HG03439 (cell line): ENCODE results near the gene TMEM201.
"Not testable (repeated sequence)": the region's sequence is repeated elsewhere in the genome, so short reads cannot be mapped to it uniquely, and the experiment has no call there.

Experiments used
- ATAC-seq: cut with Tn5 transposase; IDR thresholded peaks from one replicate; pipeline ENCODE4 v1.9.1; 2021; ENCODE audit warnings: mild to moderate bottlenecking, moderate library complexity; ENCODE audit not compliant: unreplicated experiment

The TMEM201 gene

DNA sequence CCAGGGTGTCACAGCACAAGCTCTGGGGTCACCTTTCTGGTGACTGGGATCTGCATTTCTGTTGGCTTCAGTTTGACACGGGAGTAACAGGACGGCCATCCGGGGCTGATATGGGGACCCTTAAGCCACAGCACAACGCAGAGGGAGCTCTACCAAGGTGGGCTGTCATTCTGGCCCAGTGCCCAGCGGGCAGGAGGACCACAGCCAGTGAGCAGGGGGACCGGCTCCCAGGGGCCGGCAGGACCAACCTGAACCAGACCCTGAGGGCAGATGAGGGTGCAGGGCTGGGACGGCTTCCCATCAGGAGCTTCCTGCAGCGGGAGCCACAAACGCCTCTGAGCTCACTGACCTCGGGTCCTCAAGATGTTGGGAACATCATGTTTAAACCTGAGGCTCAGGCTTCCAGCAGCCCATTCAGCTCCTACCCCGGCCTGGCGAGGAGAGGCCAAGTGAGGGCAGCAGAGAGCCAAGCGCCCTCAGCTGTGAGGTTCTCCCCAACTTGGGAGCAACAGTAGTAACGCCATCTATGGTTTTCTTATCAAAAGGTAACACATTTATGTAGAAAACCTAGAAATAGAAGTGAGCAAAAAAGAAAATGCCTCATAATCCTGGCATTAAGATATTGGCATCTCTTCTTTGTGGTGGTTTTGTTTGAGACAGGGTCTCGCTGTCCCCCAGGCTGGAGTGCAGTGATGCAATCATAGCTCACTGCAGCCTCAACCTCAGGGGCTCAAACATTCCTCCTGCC lies 26.8 kb downstream of the TMEM201 start:
- ATAC-seq = no peak

DNA sequence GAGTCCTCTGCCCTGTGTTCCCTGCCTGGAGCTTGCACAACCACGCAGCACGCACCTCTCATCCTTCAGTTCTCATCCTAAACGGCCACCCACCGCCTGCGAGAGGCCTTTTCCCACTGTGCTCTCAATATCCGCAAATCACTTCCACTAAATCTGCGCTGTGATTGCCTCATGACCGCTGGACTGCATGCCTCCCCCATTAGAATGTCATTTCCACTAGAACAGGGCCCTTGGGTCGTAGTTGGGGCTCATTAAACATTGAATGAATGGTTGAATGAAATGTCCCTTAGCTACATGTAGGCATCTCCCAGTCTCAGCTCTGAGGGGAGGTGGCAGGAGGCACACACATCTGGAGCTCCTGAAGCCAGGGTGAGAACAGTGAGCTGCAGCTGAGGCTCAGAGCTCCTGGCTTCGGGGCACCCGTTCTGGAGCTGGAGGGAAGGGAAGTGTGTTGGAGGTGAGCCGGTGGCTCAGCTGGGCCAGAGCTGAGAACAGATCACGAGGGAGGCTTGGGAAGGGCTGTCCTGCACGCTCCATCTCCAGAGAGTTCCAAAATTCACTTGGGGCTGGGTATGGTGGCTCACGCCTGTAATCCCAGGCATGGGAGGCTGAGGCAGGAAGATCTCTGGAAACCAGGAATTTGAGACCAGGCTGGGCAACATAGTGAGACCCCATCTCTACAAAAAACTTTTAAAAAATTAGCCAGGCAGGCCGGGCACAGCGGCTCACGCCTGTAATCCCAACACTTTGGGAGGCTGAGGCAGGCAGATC lies 30.4 kb downstream of the TMEM201 start:
- ATAC-seq = no peak

DNA sequence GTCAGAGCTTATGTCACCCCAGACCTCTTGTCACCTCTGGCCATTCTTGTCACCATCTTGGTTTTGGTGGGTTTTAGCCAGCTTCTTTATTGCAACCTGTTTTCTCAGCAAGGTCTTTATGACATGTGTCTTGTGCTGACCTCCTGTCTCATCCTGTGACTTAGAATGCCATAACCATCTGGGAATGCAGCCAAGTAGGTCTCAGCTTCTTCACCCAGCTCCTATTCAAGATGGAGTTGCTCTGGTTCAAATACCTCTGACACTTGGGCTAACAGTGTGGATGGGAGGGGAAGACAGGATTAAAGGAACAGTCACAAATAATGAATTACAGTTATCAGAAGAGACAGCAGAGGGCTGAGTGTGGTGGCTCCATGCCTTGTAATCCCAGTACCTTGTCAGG lies 32.3 kb downstream of the TMEM201 start:
- ATAC-seq = no peak

DNA sequence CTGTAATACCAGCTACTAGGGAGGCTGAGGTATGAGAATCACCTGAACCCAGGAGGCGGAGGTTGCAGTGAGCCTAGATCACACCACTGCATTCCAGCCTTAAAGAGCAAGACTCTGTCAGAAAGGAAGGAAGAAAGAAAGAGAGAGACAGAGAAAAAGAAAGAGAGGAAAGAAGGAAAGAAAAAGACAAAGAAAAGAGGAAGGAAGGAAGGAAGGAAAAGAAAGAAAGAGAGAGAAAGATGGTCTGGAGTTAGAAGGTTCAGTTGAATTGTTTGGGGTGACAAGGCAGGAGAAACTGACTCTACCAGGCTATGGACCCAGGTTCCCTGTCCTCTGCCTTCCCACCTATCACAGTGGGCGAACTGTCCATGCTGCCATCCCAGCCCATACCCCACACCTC lies 35.4 kb downstream of the TMEM201 start:
- ATAC-seq = no peak

DNA sequence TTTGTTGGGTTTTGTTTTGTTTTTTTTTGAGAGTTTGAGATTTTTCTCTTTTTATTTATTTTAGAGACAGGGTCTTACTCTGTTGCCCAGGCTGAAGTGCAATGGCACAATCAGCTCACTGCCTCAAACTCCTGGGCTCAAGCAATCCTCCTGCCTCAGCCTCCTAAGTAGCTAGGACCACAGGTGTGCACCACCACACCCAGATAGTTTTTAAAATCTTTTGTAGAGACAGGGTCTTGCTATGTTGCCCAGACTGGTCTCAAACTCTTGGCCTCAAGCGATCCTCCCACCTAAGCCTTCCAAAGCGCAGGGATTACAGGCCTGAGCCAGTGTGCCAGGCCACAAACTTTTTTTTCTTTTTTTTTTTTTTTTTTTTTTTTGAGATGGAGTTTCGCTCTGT lies 36.3 kb downstream of the TMEM201 start:
- ATAC-seq = not testable (repeated sequence)

DNA sequence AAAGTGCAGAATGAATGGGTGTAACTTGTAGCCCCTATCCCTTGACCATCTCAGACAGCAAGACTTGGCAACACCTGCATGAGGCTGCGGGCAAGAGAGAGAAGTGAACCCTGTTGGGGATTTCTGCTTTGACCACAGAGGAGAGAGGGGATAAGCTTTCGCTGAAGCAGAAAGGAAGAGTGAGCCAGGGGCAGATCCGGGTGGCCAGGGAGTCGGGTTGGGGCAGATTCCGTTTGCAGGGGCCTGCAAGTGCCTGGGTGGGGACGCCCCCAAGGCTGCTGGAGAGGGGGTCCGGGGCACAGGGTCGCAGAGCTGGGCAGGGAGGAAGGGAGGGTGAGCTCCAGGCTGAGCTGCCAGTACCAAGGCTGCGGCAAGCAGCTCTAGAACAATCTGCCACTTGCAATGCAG lies 37.5 kb downstream of the TMEM201 start:
- peak; percentile 47 for ATAC-seq

DNA sequence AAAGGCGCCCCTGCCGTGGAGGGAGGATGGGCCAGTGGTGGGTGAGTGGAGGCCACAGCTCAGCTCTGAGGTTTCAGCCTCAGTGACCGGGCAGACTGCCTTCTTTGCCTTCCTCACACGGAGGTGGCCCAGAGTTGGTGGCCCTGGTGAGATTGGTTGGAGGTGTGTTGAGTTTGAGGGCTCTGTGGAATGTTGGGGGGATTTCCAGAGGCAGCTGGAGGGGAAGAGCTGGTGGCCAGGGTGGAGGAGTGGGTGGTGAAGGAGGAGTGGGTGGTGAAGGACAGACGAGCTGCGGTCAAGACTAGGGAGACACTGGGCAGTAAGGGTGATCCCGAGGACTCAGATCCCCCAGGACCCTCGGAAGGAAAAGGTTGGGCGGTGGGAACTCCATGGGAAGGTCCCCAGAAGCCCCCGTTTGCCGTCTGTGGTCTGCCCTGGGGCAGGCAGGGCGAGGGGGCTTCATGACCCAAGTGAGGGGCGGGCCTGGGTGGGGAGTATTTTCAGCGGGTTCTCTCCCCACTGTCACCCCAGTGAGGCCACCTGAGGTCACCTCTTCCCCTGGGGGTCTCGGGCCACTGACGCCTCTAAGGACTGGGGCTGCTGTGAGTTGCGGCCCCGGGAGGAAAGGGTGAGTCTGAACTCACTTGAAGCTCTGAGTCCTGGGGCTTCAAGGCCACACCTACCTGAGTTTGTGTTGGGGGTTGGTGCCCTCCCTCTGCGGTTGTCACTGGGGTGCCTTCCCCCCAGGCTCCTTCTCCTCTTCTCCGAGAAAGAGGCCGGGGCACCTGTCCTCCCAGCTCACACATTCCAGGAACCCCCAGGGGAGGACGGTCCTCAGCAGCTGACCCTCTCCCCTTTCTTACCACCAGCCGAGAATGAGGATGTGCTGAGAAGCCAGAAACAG lies 40.1 kb downstream of the TMEM201 start:
- no peak for ATAC-seq

DNA sequence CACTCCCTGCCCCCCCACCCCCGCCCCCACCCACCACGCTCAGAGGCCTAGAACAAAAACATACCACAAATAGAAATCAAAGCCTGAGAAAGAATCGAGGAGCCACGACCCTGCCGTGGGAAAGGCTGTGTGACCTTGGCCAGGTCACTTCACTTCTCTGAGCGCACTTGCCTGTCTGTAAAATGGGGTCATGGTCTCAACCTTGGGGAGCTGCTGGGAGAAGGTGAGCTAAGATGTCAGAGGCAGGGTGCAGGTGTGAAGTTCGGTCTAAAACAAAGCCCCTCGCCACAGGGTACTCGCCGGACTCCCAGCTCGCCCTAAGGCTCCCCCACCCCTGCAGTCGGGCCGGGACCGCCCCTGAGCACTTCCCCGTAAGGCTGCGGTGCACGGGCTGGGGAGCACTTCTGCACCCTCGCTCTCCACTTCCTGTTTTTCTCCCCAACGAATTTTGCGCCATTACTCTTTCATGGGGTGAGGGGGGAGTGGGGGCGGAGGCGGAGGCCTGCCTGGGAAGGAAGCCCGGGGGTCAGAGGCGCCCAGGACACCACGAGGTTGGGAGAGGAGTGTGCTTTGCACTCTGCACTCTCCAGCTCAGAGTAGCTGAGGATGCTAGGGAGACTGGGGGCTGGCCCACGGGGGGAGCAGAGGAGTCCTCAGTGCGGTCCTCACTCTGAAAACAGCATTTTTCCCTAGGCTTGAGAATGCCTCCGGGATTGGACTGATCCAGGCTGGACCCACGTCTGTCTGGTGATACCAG lies 40.9 kb downstream of the TMEM201 start:
- ATAC-seq = no peak

DNA sequence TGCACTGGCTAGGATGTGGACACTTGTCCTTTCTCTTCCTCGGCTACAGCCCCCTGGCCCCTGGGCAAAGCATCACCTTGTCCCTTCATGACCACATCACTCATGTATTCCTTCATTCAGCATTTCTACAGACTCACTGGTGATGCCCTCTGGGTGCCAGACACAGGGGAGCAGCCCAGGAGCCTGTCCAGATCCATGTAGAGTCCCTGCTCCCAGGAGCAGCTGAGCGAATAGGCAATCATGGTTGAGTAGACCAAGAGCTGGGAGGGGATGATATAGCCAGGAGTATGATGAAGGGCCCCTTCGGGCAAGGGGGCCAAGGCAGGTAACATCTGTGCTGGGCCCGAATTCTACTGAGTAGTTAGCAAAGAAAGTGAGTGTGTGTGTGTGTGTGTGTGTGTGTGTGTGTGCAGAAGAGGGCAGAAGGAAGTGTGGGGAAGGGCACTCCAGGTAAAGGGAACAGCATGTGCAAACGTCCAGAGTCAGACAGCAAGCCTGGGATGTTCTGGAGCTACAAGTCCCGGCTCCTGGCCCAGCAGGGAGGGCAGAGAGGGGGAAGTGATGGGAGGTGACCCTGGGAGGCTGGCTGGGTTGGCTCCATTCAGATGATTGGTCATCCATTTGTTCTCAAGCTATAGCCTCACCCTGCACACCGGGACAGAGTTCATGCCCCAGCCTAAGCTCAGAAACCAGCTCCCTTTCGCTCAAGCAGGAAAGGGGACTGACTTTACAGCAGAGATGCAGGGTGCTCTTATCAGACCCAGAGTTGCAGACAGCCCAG lies 41.8 kb downstream of the TMEM201 start:
- no peak for ATAC-seq

DNA sequence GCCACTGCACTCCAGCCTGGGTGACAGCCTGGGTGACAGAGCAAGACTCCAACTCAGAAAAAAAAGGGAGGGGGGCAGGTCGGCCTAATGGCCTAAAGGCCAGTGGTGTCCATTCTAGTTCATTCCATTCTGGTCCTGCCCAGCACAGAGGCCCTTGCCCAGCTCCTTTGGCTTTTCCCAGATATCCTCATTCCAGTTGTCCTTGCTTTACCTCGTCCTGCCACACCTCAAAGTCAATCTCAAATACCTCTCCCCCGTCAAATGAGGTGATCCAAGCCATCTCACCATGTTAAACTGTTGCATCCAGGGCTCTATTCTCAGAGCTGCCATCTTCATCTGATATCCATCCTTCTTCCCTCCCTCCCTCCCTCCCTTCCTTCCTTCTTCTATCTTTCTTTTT lies 42.9 kb downstream of the TMEM201 start:
- no peak for ATAC-seq

DNA sequence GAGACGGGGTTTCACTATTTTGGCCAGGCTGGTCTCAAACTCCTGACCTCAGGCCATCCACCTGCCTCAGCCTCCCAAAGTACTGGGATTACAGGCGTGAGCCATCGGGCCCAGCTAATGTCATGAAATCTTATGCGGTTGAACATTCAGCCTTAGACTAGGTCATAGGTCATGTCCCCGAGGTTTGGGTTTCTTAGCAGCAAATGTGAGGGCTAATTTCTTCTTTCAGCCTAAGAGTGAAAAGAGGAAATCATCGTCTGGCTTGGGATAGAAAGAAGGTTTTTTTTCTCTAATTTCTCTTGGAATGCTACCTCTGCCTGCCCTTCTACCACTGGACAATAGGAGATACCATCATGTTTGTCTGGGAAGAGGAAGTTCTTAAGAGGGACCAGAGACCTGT lies 44.8 kb downstream of the TMEM201 start:
- no peak for ATAC-seq

DNA sequence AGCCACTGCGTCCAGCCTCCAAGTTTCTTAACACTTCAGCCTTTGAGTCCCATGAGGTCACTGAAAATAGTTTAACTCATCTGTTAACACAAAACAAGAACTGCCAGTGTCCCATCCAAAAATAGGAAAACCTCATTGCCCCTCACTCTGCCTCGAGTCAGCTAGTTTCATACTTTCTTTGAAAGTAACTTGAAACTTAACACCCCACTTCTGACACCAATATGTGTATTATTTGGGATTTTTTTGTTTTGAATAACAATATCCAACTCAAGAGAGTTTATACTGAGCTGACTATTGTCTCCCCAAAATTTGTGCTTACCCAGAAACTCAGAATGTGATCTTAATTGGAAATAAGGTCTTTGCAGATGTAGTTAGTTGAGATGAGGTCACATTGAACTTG lies 45.9 kb downstream of the TMEM201 start:
- no peak for ATAC-seq

DNA sequence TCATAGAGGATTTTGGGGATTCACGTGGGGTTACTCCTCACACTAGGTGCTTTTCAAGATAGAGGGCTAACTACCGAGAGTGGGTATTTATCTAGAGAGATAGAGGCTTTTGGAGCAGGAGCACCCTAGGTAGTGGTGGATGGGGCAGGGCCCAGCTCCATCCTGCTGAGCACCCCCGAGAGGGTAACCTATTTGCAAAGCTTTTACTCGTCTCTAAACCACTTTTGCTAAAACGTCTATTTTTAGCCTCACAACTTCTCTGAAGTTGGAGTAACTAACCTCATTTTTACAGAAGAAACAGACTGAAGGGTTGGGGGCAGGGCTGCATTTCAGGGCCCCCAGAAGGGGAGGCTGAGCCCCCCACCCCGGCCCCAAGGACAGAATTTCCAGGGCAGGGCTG lies 50.5 kb downstream of the TMEM201 start:
- no peak for ATAC-seq

DNA sequence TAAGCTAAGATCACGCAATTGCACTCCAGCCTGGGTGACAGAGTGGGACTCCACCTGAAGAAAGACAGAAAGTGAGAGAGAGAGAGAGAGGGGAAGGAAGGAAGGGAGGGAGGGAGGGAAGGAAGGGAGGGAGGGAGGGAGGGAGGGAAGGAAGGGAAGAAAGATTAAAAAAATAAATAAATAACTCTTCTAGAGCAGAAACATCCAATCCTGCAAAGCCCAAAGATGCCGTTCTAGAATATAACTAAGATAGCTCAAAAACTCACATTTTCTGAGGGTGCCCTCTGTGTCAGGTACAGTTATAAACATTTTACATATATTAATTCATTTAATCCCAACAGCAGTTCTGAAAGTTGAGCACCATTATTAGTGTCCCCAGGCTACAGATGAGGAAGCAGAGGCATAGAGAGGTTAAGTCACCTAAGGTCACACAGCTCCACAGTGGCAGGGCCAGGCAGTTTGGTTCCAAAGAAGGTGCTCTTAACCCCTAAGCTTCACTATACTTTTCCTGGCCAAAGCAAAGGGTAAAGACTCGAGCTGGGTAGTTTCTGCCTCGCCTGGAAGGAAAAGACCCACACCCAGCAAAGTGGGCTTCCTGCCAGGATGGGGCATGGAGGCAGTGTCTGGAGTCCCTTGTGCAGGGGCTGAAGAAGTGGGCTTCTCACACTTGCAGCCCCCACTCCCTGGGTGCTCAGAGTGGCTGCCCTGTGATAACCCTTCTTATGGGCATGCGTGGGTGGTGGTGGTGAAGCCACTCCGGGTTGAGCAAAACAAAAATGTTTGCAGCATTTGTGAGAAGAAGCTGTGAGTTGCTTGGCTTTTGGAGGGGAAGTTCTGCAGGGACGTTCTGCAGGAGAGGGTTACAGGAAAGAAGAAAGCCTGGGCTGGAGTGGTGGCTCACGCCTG lies 54.9 kb downstream of the TMEM201 start:
- ATAC-seq = no peak

DNA sequence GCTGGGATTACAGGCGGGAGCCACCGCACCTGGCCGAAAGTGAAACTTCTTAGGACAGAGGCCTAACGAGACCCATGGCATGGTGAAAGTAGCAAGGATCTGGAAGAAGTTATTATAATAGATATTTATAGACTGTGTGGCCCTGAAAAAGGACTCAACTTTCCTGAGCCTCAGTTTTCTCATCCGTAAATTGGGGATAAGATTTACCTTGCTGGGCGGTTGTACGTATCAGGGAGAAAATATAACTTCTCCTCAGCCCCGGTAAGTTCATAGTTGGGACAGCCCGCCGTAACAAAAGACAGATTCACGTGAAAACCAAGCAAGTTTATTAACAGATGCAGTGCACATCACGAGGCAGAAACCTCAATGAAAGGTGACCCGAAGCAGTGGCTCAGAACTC lies 57.3 kb downstream of the TMEM201 start:
- ATAC-seq = no peak

DNA sequence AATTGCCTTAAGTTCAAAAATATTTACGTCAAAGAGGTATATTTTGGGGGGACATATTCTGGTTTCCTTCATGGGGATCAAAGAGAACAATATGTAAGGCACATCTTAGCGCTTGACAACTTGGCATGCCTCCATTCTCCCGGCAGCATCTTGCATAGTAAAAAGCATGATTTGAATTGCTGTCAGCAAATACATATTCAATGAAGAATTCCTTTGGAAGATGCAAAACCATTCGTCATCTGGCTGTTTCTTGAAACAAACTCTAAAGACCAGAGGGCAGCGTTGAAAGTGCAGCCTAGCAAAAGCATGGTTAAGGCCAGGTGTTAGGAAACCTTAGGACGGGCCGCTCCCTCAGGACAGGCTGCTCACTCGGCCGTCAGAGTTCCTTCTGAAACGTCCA lies 59.5 kb downstream of the TMEM201 start:
- ATAC-seq = no peak

DNA sequence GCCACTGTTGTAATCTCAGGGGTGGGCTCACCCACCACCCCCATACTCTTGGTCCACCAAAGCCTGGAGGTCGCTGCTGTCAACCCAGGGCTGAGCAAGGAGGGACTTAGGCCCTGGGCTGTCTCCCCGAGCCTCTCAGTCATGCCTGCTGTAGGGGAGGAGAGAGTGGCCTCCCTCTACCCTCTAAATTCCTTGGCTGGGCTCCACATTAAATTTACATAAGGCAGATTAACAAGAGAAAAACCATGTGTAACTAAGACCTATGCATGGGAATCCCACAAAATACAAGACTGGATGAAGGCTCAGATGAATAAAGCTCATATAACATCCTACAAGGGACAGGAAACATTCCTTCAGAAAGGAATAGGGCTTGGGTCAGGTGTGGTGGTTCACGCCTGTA lies 61.1 kb downstream of the TMEM201 start:
- ATAC-seq = no peak

DNA sequence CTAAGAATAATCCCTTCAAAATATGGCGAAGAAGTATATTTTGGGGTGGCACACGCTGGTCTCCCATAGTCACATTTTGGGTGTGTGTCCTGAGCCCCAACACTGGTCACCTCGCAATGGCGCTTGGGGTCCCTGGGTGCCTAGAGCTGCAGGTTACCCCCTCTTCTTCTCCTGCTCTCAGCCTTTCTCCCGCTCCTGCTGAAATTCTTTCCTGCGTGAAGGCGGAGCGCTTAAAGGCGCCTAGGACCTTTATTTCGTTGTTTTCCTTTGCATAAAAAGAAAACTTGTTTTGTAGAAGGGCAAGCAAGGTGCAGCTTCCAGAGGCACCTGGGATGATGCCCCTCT lies 62.5 kb downstream of the TMEM201 start:
- ATAC-seq = no peak
